IgD-negative memory B cell (primary cell): Measurements from ENCODE around the gene CST7. TPM values are rescaled to one million over a fixed set of nuclear protein-coding genes. Genes with fewer than 3 reads are reported as not detected.

Experiments used
- H3K27ac Mint-ChIP-seq, 3 donors: one replicate each; pipeline ENCODE4 v1.8.0; 2020 to 2022; ENCODE audit warnings: mild to moderate bottlenecking in 3 of 3, mixed read lengths in 3 of 3, moderate library complexity in 1 of 3
- H3K27me3 Mint-ChIP-seq: one replicate; pipeline ENCODE4 v1.8.0; 2021; ENCODE audit warnings: mixed read lengths
- H3K36me3 Mint-ChIP-seq: one replicate; pipeline ENCODE4 v1.8.0; 2020; ENCODE audit warnings: mild to moderate bottlenecking, mixed read lengths
- H3K4me1 Mint-ChIP-seq, 3 donors: one replicate each; pipeline ENCODE4 v1.8.0; 2020 to 2022; ENCODE audit warnings: mixed read lengths in 3 of 3, mild to moderate bottlenecking in 1 of 3
- H3K4me3 Mint-ChIP-seq, 4 donors: one replicate each; pipeline ENCODE4 v1.8.0; 2020 to 2022; ENCODE audit warnings: mild to moderate bottlenecking in 4 of 4, mixed read lengths in 4 of 4, moderate library complexity in 3 of 4
- H3K9me3 Mint-ChIP-seq, 3 donors: one replicate each; pipeline ENCODE4 v1.8.0; 2020 to 2021; ENCODE audit warnings: mixed read lengths in 3 of 3, mild to moderate bottlenecking in 1 of 3
- polyA plus RNA-seq: library from polyadenylated mRNA; unstranded; fragments of 300-500 nt; fragmentation: Illumina TruSeq; gene quantifications from one replicate; pipeline ENCODE4 v1.2.3, GENCODE V29; 2021

Gene CST7
- polyA plus RNA-seq, 1 donor from 2014 or later: 22.8 TPM

GRCh38 chr20:24989162-24989561 is 40.1 kb downstream of the CST7 start:
- no peak overlapping the region for H3K4me3 Mint-ChIP-seq
- H3K9me3 Mint-ChIP-seq: no peaks in the 10 kb centered on the region
- peaks cover 25 to 44% (median 36%) of the 10 kb centered on the region in 3 donors for H3K4me1 Mint-ChIP-seq
- no peaks in the 10 kb centered on the region for H3K27me3 Mint-ChIP-seq
- peak overlapping the region in 1 of 3 donors; percentile 56 for H3K27ac Mint-ChIP-seq
- H3K36me3 Mint-ChIP-seq: peaks cover 1% of the 10 kb centered on the region

DNA sequence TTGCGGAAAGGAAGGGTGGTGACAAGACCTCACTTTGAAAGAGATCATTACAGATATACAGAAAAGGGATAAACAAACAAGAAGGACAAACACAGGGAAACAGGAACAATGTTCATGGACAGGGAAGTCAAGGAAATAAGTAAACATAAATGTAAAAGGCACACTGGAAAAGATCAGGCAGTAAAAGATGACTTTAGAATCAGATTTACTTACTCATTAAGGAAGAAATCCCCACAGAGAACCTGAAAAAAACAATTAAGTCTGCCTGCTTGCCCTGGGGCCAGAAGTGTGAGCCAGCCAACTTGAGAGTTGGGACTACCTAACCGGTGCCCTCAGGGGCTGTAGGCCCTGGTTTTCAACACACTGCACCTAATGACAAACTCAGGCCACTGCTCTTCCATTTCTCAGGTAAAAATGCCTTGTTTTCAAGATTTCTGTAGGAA is 41.8 kb downstream of the CST7 start:
- Mint-ChIP-seq H3K27me3 (no peaks in the 10 kb centered on the region), H3K4me3 (peak overlapping the region; percentile 6 to 98 (median 62)), H3K9me3 (no peaks in the 10 kb centered on the region), H3K4me1 (peaks cover 31 to 42% (median 36%) of the 10 kb centered on the region in 3 donors), H3K27ac (peak overlapping the region in 1 of 3 donors; percentile 5), H3K36me3 (no peaks in the 10 kb centered on the region)

GRCh38 chr20:24991897-24992486 is 42.9 kb downstream of the CST7 start:
- Mint-ChIP-seq H3K4me3 (peak overlapping the region; percentile 91 to 98 (median 96)), H3K36me3 (no peaks in the 10 kb centered on the region), H3K27me3 (no peaks in the 10 kb centered on the region), H3K9me3 (no peaks in the 10 kb centered on the region), H3K27ac (peak overlapping the region; percentile 84 to 98 (median 95)), H3K4me1 (peaks cover 31 to 38% (median 36%) of the 10 kb centered on the region in 3 donors)

DNA sequence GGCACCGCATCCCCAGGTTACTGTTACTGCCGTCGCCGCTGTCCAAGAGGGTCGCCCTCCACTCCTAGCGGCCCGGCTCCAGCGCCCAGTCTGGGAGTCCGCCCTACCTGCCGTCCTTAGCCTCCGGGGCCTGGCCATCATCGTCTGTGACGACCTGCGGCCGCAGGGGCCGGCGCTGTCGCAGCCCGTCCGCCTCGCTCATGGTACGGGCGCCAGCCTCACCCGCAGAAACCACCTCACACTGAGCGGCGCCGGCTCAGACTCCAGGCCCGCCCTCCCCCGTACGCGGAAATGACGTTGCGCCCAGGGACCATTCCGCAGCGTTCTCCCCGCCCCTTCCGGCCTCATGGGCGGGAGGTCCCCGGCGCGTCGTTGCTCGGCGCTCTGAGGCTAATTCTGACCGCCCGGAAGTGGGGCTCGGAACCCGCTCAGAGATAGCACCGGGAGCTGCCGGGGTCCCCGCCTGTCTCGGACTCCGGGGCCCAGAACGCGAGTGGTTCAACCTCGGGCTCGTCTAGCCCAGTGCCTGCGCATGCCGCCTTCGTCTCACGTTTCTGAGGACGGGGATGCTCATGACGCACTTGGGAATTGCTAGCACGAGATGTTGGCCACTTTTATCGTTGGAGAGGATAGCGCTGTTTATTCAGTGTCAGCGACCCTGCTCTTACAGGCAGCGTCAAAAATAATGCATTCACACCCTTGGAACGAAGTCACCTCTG is 43.6 kb downstream of the CST7 start, which contains the start of gene APMAP:
APMAP (minus strand) TSS at position 265 of the 719 bp plus-strand sequence; CDS start at position 202, 63 bp downstream.
- no peaks in the 10 kb centered on the region for H3K27me3 Mint-ChIP-seq
- H3K27ac Mint-ChIP-seq: peak within 1 kb of the TSS; percentile 95 to 99 (median 98)
- H3K36me3 Mint-ChIP-seq: no peaks in the 10 kb centered on the region
- peaks cover 31 to 36% (median 36%) of the 10 kb centered on the region in 3 donors for H3K4me1 Mint-ChIP-seq
- peak within 1 kb of the TSS; percentile 91 to 98 (median 96) for H3K4me3 Mint-ChIP-seq
- H3K9me3 Mint-ChIP-seq: no peaks in the 10 kb centered on the region

- Mint-ChIP-seq H3K27me3 (no peaks in the 10 kb centered on the region), H3K36me3 (no peaks in the 10 kb centered on the region), H3K4me3 (peak overlapping the region; percentile 91 to 98 (median 96)), H3K27ac (peak overlapping the region; percentile 95 to 99 (median 98)), H3K4me1 (peaks cover 30 to 33% (median 30%) of the 10 kb centered on the region in 3 donors), H3K9me3 (no peaks in the 10 kb centered on the region)
Observed at GRCh38 chr20:24993337-24994185, 44.5 kb downstream of the CST7 start.

DNA sequence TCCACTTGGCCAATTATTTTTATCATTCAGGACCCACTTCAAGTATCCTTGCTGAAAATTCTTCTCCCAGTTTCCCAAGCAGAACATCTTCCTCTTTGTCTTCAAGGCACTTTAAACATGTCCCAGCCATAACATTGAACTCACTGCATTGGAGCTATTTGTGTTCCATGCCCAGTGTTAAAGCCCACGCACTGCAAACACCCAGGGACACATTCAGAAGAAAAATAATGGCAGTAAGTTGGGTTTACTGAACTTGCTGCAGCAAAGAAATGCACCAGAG is 45.1 kb downstream of the CST7 start:
- no peaks in the 10 kb centered on the region for H3K36me3 Mint-ChIP-seq
- peak overlapping the region in 2 of 3 donors; percentile 95 to 98 for H3K27ac Mint-ChIP-seq
- peaks cover 26 to 37% (median 33%) of the 10 kb centered on the region in 3 donors for H3K4me1 Mint-ChIP-seq
- no peaks in the 10 kb centered on the region for H3K27me3 Mint-ChIP-seq
- H3K9me3 Mint-ChIP-seq: no peaks in the 10 kb centered on the region
- H3K4me3 Mint-ChIP-seq: peak overlapping the region; percentile 42 to 97 (median 75)

- H3K4me3 Mint-ChIP-seq: peak overlapping the region; percentile 35 to 97 (median 75)
- H3K36me3 Mint-ChIP-seq: no peaks in the 10 kb centered on the region
- H3K4me1 Mint-ChIP-seq: peaks cover 26 to 37% (median 33%) of the 10 kb centered on the region in 3 donors
- peak overlapping the region; percentile 67 to 98 (median 95) for H3K27ac Mint-ChIP-seq
- H3K27me3 Mint-ChIP-seq: no peaks in the 10 kb centered on the region
- H3K9me3 Mint-ChIP-seq: no peaks in the 10 kb centered on the region
Observed at GRCh38 chr20:24994470-24995368, 45.6 kb downstream of the CST7 start.

- H3K27ac Mint-ChIP-seq: no peak overlapping the region
- no peak overlapping the region for H3K4me3 Mint-ChIP-seq
- no peaks in the 10 kb centered on the region for H3K27me3 Mint-ChIP-seq
- peaks cover 20 to 32% (median 25%) of the 10 kb centered on the region in 3 donors for H3K4me1 Mint-ChIP-seq
- no peaks in the 10 kb centered on the region for H3K36me3 Mint-ChIP-seq
- H3K9me3 Mint-ChIP-seq: no peaks in the 10 kb centered on the region
Observed at GRCh38 chr20:24995741-24996448, 46.8 kb downstream of the CST7 start.

- Mint-ChIP-seq H3K9me3 (no peaks in the 10 kb centered on the region), H3K27me3 (no peaks in the 10 kb centered on the region), H3K4me3 (no peak overlapping the region), H3K27ac (no peak overlapping the region), H3K36me3 (no peaks in the 10 kb centered on the region), H3K4me1 (peaks cover 12 to 25% (median 19%) of the 10 kb centered on the region in 3 donors)
Observed at GRCh38 chr20:24996449-24997377, 47.6 kb downstream of the CST7 start.

GRCh38 chr20:24998121-24998520 is 49.1 kb downstream of the CST7 start:
- no peaks in the 10 kb centered on the region for H3K9me3 Mint-ChIP-seq
- H3K36me3 Mint-ChIP-seq: peaks cover 6% of the 10 kb centered on the region
- no peak overlapping the region for H3K27ac Mint-ChIP-seq
- H3K4me3 Mint-ChIP-seq: no peak overlapping the region
- peaks cover 11 to 23% (median 16%) of the 10 kb centered on the region in 3 donors for H3K4me1 Mint-ChIP-seq
- H3K27me3 Mint-ChIP-seq: no peaks in the 10 kb centered on the region

- Mint-ChIP-seq H3K4me1 (peaks cover 6 to 16% (median 10%) of the 10 kb centered on the region in 3 donors), H3K4me3 (no peak overlapping the region), H3K27ac (no peak overlapping the region), H3K9me3 (no peaks in the 10 kb centered on the region), H3K36me3 (peaks cover 8% of the 10 kb centered on the region), H3K27me3 (no peaks in the 10 kb centered on the region)
Observed at GRCh38 chr20:24998631-24999445, 49.8 kb downstream of the CST7 start.

GRCh38 chr20:24999568-24999967 is 50.5 kb downstream of the CST7 start:
- H3K36me3 Mint-ChIP-seq: peaks cover 8% of the 10 kb centered on the region
- H3K9me3 Mint-ChIP-seq: no peaks in the 10 kb centered on the region
- no peak overlapping the region for H3K4me3 Mint-ChIP-seq
- no peaks in the 10 kb centered on the region for H3K27me3 Mint-ChIP-seq
- H3K4me1 Mint-ChIP-seq: peaks cover 6 to 12% (median 9%) of the 10 kb centered on the region in 3 donors
- H3K27ac Mint-ChIP-seq: no peak overlapping the region
